HG03378 (cell line): ENCODE results near the gene EMCN.
A peak's percentile ranks its signal among the peaks of the same experiment; 100 is the strongest.
"Not testable (repeated sequence)": the region's sequence is repeated elsewhere in the genome, so short reads cannot be mapped to it uniquely, and the experiment has no call there.

Source experiments
- ATAC-seq: cut with Tn5 transposase; IDR thresholded peaks from one replicate; pipeline ENCODE4 v1.9.1; 2021; ENCODE audit warnings: mild to moderate bottlenecking, moderate library complexity; ENCODE audit not compliant: unreplicated experiment

EMCN gene

GRCh38 chr4:100391086-100391485 lies 126.7 kb downstream of the EMCN start:
- no peak for ATAC-seq

DNA sequence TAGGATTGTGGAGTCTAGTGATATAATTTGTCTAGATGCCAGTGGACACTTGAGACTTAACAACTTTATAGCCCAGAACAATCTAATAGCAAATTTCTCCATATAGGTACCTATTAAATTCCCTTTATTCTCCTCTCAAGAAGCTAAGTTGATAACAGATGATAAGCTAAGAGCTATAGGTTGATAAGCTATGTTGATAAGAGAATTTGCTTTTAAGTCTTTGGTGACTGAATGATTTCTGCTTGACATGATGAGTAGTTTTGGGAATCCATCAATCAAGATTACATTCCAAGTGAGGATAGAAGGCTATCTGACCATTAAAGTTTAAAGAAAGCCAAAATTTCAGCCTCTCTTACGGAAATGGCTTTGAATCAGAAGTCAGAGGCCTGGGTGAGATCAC lies 131.6 kb downstream of the EMCN start:
- no peak for ATAC-seq

GRCh38 chr4:100380401-100380800 lies 137.4 kb downstream of the EMCN start:
- ATAC-seq, result not testable (repeated sequence)

GRCh38 chr4:100379583-100380105 lies 138.2 kb downstream of the EMCN start:
- no peak for ATAC-seq

GRCh38 chr4:100372432-100372831 lies 145.4 kb downstream of the EMCN start:
- ATAC-seq, result no peak

DNA sequence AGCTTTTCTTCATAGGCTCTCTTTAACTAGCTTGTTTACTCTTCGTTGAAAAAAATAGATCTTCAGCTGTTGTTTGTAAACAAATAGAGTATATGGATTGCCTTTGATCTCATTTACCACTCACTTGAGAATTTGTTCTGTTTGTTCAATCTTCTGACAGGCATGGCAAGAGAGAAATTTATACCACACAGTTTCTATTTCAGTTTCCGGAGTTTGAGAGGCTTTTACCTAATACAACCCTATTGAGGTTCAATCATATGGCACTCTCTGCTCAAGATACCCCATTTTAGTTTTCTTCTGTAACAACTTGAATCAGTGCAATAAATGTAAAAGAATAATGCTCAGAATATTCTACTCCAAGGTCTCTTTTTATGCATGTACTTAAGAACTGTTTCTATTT lies 148.0 kb downstream of the EMCN start:
- no peak for ATAC-seq

DNA sequence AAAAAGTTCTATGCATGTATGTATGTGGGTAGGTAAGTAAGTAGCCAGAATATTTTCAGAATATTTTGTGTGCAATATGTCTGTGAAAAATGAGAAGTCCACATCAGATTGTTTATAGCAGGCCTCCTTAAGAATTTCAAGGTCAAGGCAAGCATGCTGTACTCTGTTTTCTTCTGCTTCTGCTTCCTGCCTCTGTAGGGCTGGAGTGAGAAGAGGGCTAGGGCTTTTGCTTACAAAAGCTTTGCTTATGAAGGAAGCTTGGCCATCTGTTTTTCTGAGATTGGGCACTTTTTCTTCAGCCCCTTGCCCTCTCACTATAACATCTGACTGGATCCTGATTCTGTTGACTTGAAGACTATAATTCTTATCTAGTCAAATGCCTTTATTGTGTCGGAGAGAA lies 150.4 kb downstream of the EMCN start:
- ATAC-seq, result no peak

GRCh38 chr4:100366213-100366612 lies 151.6 kb downstream of the EMCN start:
- peak; percentile 42 for ATAC-seq

- no peak for ATAC-seq
Measured at GRCh38 chr4:100362366-100362765, 155.5 kb downstream of the EMCN start.

- ATAC-seq, result no peak
Measured at GRCh38 chr4:100361336-100361735, 156.5 kb downstream of the EMCN start.

DNA sequence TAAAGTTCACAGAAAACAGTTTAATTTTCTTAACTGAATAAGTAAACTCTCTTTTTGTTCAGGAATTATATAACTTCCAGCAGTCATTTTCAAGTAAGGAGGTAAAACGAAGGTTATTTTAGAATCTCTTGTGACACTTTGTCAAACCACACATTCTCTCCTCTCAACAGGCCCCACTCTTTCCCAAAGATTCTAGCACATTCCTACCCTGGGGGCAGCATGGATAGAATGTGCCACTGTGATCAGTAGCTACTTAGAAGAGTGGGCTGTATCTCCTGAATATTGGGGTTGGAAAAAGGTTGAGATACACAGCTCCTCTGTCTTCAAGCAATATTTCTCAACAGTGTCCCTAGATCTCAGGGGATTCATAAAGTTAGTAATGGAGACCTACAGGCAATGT lies 157.6 kb downstream of the EMCN start:
- no peak for ATAC-seq

DNA sequence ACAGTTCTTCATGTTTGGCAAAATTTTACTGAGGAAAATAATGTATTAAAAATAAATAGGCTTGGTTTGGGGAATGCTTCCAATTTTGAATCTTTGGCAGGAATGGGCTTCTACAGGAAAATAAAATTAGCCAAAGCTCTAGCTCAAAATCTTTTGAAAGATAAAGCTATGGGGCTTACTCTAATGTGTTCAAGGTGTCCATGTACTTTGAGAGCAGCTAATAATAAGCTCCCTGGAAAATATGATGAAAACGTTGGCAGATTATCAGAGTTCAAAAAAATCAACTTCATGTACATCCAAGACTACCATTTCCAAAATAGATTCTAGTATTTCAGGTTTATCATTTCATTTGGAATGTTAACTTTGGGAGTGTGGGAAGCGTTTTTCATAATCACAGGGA lies 158.4 kb downstream of the EMCN start:
- no peak for ATAC-seq

GRCh38 chr4:100357542-100357941 lies 160.3 kb downstream of the EMCN start:
- no peak for ATAC-seq

- no peak for ATAC-seq
Measured at GRCh38 chr4:100356172-100356571, 161.7 kb downstream of the EMCN start.

GRCh38 chr4:100352352-100352751 lies 165.5 kb downstream of the EMCN start:
- ATAC-seq, result not testable (repeated sequence)

DNA sequence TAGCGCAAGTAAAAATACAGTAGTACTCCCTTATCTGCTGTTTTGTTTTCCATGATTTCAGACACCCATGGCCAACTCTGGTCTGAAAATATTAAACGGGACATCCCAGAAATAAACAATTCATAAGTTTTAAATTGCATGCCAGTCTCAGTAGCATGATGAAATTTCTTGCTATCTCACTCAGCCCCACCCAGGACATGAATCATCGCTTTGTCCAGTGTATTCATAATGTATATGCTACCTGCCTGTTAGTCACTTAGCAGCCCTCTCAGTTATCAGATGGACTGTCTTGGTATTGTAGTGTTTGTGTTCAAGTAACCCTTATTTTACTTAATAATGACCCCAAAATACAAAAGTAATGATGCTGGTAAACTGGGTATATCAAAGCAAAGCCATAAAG lies 169.3 kb downstream of the EMCN start:
- ATAC-seq, result no peak

DNA sequence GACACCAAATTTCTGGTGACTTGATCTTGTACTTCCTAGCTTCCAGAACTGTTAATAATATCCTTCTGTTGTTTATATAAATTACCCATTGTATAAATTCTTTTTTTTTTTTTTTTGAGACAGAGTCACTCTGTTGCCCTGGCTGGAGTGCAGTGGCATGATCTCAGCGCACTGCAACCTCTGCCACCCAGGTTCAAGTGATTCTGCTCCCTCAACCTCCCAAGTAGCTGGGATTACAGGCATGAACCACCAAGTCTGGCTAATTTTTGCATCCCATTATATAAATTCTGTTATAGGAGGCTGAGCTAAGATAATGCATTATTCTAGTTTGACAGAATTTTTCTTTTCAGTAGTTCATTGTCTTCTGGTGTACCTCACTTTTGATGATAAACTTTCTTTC lies 170.6 kb downstream of the EMCN start:
- no peak for ATAC-seq

GRCh38 chr4:100345585-100345984 lies 172.2 kb downstream of the EMCN start:
- ATAC-seq, result no peak
